Measurements from ENCODE around the gene KLRB1.
"Not testable (repeated sequence)": the region's sequence is repeated elsewhere in the genome, so short reads cannot be mapped to it uniquely, and the experiment has no call there.

DNA sequence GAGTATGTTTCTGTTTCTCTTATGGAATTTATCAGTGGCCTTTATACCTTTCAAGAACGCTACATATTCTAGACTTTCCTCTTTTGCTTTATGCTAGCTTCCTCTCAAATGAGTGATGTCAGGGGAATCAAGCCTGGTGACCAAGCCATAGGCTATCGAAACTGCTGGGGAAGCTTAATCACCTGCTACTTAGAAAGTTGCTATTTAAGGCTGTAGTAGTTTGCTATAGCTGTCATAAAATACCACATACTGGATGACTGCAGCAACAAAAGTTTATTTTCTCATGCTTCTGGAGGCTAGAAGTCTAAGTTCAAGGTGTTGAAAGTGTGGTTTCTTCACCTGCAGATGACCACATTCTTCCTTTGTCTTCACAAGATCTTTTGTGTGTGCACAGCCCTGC lies 43.3 kb downstream of the KLRB1 start:
- TF ChIP-seq, protein P1, sequence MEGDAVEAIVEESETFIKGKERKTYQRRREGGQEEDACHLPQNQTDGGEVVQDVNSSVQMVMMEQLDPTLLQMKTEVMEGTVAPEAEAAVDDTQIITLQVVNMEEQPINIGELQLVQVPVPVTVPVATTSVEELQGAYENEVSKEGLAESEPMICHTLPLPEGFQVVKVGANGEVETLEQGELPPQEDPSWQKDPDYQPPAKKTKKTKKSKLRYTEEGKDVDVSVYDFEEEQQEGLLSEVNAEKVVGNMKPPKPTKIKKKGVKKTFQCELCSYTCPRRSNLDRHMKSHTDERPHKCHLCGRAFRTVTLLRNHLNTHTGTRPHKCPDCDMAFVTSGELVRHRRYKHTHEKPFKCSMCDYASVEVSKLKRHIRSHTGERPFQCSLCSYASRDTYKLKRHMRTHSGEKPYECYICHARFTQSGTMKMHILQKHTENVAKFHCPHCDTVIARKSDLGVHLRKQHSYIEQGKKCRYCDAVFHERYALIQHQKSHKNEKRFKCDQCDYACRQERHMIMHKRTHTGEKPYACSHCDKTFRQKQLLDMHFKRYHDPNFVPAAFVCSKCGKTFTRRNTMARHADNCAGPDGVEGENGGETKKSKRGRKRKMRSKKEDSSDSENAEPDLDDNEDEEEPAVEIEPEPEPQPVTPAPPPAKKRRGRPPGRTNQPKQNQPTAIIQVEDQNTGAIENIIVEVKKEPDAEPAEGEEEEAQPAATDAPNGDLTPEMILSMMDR (IDR thresholded peaks at IDR 0.05), result not testable (repeated sequence)
- TF ChIP-seq POLR2A (IDR thresholded peaks at IDR 0.05), result not testable (repeated sequence)

Measured in testis (tissue), 2 donors.